HG02642 (cell line): ENCODE results near the gene LYPD6B.

Experiments
- ATAC-seq: cut with Tn5 transposase; IDR thresholded peaks from one replicate; pipeline ENCODE4 v1.9.1; 2021; ENCODE audit warnings: mild to moderate bottlenecking; ENCODE audit not compliant: unreplicated experiment, poor library complexity

The LYPD6B gene

DNA sequence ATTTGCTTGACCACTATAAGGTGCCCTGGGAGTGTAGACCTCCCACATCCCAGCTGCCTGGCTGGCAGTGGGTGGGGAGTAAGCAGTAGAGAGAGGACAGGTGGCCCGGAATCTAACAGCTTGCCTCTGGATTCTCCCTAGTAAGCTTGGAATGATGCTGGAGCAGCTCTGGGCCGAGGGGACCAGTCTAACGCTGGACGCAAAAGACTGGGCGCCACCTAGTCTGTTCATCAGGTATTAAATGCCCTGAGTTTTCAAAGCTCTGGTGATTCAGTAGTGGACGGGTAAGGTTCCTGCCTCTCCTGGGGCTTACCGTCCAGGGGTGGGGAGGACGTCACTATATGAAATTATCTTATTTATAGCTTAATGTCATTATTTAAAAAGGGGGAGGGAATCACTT is 648 bp upstream of the LYPD6B start:
- ATAC-seq: no peak

DNA sequence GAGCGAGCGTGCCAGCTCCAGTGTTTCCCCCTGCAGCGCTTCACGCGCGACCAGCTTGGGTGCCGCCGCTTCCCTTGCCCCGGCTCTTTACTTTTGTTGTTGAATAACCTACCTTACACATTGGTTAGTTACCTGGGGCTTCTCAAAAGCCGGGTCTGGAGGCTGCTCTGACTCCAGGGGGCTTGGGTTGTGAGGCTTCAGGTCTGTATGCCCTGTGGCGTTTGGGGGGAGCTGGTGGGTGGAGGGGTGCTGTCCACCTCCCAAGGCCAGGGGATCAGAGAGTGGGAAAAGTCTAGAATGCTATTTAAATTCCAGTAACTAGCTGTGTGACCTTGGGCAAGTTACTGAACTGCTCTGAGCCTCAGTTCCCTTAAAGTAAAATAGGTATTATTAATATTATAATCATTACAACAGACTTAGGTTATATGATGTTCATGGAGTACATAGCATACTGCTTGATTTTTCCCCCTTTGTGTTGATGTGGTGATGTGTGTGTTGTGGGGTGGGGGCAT is 770 bp downstream of the LYPD6B start:
- no peak for ATAC-seq

DNA sequence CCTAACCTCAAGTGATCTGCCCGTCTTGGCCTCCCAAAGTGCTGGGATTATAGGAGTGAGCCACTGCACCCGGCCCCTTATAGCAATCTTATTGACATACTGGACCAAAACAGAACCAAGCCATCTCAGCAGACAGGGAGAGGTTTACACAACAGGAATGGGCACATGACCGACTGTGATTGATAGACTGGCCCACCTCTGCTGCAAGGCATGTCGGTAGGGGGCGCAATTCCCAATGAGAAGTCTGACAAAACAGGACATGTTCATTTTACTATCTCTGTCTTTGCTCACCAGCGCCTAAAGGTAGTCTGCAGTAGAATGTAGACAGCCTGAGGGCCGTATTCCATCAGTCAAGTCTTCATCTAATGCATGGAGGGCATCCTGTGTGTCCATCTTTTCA is 2.0 kb downstream of the LYPD6B start:
- peak; percentile 41 for ATAC-seq

DNA sequence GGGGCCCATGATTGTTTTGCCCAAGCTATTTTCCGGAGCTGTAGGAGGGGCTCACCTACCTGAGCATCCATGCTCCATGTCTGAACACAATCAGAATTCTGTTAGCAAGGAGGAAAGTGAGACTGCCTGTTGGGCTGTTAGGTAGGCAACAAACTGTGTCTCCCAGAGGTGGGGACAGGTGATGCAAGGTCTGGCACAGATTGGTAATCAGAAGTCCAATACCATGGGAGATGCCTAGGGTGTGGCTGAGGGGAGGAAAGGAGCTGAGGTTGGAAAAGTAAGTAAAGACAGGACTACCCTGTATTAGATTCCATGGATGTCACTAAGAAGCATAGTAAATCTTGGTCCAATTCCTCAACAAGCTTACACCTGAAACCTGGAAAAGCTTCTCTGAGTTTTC is 3.0 kb downstream of the LYPD6B start:
- no peak for ATAC-seq

DNA sequence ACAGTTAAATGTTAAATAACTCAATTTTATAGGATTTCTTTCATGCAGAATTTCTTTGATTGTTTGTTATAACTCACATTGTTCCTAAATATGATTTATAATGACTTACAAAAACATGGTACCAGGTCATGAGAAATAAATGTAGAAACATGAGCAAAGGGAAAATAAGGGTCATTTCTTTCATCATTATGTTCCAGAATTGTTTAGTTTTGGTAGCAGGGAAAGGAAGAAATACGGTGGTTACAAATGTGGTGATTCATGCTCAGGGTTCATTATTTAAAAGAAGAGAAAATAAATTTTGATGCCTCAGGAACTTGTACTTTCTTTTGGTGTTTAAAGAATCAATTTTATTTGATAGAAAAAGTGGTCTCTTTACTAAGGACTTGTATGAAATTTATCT is 4.4 kb downstream of the LYPD6B start:
- ATAC-seq: no peak

DNA sequence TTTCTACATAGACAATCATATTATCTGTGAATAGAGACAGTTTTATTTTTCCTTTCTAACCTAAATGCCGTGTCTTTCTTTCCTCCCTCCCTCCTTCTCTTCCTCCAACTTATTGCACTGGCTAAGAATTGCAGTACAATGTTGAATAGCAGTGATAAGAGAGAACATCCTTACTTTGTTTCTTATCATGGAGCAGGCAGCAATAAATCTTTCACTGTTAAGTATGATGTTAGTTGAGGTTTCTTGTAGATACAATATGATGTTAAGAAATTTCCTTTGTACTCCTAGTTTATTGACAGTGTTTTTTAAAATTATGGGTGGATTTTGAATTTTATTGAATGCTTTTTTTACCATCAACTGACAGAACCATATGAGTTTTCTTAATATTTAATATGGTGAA is 6.0 kb downstream of the LYPD6B start:
- no peak for ATAC-seq

DNA sequence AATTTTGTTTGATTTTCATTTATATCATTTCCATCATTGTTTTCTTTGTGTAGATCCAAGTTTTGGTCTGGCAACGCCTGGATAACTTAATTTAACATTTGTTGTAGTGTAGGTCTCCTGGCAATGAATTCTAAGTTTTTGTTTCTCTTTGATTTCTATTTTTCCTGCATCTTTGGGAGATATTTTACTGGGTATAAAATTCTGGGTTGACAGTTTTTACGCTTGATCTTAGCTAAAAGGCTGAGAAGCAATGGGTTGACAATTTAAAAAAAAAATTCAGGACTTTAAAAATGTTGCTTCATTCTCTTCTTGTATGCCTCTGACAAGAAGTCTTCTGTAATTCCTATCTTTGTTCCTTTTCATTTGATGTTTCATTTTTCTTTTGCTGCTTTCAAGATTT is 8.6 kb downstream of the LYPD6B start:
- ATAC-seq: no peak

DNA sequence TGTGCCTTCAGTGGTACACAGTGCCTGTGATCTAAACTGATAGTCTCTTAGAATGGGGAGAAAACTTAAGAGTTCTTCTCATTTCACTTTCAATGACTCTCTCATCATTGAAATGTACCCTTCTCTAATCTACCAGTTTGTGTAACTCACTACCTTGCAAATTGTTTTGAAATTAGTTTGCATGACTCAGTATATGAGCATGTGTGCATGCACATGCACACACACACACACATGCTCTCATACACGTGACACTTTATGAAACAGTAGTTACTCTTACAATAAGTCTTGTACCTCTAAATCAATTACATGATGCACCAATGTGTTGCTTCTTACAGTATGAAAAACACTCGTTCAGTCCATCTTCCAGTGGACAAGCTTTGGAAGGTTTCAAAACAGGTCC is 10.6 kb downstream of the LYPD6B start:
- ATAC-seq: no peak

DNA sequence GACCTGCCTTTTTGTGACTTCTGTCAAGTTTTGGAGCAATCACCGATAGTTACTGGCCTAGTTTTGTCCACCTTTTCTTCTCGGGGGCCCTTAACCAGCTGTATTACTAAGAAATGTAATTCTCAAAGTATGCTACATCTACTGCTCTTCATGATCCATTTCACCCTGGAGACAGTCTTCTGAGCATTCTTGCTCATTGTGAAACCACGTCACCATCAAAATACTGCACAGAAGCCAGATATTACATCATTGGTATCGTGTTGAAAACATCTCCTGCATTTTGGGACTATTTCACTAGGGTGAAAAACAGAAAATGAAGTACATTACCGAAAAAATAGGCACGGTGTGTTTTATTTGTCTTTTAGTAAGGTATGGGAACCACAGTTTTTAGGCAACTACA is 11.7 kb downstream of the LYPD6B start:
- peak; percentile 69 for ATAC-seq

DNA sequence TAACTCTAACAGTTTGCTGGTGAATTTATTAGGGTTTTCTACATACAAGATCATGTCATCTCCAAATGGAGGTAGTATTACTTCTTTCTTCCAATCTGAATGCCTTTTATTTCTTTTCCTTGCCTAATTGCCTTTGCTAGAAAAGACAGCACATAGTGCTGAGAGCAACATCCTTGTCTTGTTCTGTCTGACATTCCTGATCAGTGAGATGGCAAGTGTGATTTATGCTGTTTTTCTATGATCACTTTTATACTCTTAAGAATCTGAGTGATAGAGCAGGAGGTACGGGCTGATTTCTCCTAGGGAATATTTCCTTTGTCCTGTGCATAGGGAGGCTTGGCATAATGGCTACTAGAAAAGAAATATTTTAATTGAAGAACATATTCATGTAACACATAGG is 17.3 kb downstream of the LYPD6B start:
- no peak for ATAC-seq

DNA sequence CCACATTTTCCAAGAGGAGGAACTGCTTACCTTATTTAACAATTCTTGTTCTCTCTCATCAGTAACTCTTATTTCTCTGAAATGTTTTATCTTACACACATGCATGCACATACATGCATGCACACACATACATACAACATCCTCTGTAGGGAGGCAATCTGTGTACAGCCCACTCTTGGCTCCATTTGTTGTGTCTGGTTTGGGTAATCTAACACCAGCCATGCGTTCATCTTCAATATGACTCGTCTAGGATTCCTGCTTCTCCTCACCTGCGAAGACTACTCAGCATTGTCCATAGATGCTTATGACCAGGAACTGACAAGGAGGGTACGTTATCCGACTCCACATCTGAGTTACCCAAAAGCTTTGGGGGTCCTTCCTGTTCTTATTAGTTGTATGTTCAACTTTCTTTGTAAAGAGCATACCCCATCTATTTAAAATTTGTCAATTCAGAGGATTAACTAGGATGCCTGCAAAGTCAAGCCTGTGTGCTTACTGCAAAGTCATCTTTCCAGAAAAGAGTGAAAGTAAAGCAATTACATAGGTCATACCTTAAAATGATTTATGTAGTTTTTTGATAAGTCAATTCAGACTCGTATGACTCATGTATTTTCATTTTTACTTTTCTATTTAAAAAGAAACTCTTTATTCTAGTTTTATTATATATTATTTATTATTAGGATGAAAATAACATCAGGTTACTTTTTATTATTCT is 18.2 kb downstream of the LYPD6B start:
- no peak for ATAC-seq

DNA sequence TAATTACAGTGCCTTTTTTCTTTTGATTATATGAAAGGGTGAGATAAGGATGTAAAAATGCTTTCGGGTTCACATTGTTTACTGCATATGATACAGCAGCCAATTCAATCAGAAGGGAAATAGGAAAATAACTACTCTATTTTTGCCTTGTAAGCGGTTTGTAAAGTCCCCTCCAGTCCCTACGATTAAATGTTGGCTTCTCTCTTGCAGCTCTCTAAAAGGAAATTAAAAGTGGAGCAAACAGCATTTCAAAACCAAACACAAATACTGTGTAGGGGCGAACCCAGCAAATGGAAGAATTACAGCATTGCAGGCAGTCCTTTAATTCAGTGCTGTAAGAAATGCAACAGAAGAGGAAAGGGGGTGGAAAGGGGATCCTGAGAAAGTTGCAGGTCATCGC is 18.9 kb downstream of the LYPD6B start:
- ATAC-seq: no peak

DNA sequence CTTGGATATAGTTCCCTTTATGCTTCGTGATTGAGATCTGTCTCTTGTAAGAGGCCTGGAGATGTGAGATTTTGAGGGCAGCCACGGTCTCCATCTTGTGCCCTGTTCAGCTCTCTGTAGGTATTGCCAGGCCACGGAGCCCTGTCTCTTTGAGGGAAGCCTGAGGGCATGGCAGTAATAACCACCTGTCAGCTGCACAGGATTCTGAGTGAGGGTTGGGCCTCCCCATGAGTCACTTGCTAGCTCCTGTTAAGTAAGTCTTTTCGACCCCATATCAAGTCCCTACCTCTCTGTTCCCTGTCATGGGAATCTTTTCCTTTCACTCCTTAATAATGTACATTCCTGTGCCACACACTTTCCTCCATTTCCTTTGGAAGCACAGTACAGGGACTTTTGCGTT is 20.4 kb downstream of the LYPD6B start:
- ATAC-seq: no peak

DNA sequence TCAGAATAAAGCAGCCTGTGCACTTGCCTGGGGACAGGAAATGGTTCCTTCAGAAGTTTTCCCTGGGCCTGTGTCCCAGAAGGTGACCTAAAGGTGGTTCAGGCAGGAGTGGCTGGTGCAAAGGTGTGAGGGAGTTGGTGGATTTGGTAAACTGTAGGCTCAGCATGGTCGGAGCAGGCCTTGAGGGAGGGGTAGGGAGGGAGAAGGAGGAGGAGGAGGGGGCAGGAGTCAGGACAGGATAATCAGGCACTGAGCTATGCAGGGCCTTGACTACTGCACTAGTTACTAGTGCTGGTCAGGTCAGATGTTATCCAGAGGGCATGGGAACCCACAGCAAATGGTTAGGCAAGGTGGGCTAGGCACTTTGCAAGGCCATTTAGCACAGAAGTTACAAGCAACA is 21.3 kb downstream of the LYPD6B start:
- no peak for ATAC-seq

DNA sequence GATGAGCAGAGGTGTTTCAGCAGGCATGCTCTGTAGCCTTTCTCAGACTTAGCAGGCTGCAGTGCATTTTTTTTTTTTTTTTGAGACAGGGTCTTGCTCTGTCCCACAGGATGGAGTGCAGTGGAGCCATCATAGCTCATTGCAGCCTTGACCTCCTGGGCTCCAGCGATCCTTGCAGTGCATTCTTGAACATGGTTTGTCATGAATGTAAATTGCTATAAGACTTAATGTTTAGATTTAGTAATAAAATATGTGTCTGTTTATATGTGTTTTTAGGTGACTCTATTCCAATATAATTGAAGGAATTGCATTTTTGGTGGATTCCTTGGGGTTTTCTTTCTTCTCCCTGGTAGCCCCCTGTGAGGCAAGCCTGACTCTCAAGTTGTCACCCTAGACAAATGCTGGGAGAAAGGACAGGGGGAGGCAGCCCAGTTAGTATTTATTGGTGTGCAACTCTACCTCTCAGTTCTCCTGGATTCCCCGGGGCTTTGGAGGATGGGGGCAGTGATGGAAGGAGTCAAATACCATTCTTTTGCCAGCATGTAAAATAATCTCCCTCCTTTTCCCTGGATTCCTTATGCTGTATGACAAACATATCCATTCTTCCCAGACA is 22.7 kb downstream of the LYPD6B start:
- no peak for ATAC-seq

DNA sequence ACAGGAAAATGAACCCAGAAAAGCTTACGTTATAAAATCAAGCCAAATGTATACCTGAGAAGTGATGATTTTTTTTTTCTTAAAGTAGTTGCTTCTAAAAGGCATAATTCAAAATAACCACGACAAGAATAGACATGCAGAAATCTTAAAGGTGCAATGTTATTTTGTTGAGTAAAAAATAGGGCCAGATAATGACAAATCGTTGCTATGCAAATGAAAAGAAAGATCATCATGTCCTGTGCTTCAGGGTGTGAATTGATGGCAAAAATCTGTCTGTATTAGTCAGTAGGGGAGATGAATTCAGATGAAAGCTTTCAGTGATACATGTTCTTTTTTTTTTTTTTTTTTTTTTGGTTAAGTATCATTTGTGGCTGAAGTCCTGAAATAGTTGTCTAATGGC is 24.0 kb downstream of the LYPD6B start:
- no peak for ATAC-seq

DNA sequence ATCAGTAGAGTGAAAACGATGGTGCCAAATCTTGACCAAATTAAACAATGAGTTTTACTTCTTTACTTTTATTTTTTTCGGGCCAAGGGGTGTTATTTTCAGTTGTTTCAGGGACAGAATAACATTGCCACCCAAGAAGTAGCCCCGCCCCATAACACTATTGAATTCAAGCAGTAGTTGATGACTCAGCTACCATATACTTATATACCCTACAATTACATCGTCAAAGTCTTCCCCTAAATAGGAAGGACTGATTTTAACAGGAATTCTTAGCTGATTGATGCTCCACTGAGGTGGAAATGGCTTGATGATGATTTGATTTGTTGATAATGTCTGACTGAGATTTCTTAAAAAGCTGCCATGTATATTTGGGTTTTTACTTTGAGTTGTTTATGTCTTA is 24.7 kb downstream of the LYPD6B start:
- ATAC-seq: no peak

DNA sequence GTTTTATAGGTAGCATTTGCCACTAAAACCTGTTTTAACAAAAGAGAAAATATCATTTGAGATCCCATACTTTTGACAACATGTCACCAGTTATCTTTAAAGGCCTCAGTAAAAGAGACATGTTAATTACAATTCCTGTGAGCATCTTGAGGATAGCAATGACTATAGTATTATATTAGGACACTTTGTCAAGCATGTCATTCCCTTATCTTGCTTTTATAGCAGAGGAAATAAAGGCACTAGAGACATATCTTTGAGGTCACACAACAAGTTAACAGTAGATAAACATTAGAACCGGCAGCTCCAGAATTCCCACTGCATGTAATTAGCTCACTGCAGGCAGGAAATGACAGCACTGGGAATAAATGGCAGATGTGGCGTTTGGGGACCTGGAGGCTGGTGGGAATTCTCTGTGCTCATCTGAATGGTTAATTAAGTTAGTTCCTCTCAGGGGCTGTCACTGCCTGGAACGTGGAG is 25.9 kb downstream of the LYPD6B start:
- ATAC-seq: no peak

DNA sequence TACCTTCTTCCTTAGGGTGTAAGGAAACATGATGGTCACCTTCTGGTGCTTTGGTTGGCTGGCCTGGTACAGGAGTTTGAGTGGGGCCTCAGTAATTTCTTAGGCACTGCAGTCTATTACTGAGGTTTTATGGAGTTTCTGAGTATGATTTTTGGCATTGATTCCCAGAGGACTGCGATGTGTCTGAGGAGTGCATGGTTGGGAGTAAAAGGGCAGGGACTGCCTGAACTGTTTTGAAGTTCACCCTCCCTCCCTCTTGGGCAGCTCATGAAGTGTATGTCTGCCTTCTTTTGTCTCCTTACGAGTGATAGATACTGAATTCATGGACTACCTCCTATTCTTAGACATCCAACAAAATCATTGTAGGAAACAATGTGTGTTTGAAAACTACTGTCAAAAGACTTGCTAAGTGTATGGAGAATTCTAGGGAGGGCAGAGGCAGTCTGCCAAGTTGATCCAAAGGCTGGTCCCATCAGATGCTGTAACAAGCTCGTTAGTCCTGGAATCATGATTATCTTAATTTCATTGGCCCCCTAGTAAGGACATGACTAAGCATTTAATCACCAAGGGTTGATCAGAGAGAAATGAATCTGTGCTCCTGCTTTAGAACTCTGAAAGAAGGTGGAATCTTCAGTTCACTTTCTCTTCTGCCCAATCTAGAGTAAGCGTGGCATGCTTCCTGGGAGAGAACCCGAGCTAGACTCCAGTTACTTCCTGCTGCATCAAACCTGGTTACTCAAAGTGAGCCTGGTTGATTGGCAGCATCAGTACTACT is 26.5 kb downstream of the LYPD6B start:
- no peak for ATAC-seq

DNA sequence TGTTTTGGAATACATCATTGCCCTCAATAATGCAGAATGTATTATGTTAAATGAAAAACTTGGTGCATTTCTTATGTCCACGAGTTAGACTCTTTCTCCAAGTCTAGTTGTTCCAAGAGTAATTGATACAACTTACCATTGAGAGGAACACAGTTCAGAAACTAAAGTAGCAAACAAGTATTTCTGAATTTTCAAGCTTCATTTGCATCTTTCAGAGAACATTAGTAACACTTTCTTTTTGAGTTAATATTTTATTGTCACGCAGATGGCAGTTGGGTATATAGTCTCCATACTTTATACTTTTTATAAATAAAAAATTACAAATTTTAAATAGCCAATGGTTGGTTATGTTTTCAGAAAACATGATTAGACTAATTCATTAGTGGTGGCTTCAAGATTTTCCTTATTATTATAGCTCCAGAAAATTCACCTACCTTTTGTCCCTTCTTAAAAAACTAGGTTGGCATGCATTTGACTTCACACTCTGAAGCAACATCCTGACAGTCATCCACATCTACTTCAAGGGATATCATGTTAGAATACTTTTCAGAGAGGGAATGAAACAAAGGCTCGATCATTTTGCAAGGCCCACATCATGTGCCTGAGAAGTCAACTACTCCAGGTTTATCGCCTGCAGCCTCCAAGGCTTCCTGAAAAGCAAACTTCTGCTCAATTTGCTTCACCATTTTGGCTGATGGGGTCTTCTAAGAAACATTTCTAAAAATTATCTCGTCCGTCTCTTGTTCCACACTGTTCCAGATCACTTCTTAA is 29.9 kb downstream of the LYPD6B start:
- no peak for ATAC-seq
